OCI-LY1 (cell line): ENCODE results near the gene FHL3.

Experiments used
- H2AFZ ChIP-seq: fragments of 200-600 bp; sonication (generic), shearing (Covaris generic); 2 replicates; pipeline ENCODE4 v1.6.0; 2014; ENCODE audit warnings: antibody characterized with exemption, mild to moderate bottlenecking, low read length
- H3F3A ChIP-seq: fragments of 200-600 bp; sonication (generic), shearing (Covaris generic); 2 replicates; pipeline ENCODE4 v1.6.0; 2014; ENCODE audit warnings: mild to moderate bottlenecking, antibody characterized with exemption, low read length, moderate library complexity; ENCODE audit not compliant: insufficient read depth
- H3K27ac ChIP-seq: fragments of 200-600 bp; sonication (generic); 2 replicates; pipeline ENCODE4 v1.5.1; 2014; ENCODE audit warnings: low read length, mixed run types, mild to moderate bottlenecking, low read depth; ENCODE audit not compliant: poor library complexity, severe bottlenecking
- H3K27me3 ChIP-seq: fragments of 200-600 bp; sonication (generic); 2 replicates; pipeline ENCODE4 v1.6.0; 2014; ENCODE audit warnings: antibody characterized with exemption, mild to moderate bottlenecking, low read length, moderate library complexity; ENCODE audit not compliant: insufficient read depth
- H3K36me3 ChIP-seq: fragments of 200-600 bp; sonication (generic); 2 replicates; pipeline ENCODE4 v1.6.1; 2014; ENCODE audit warnings: mild to moderate bottlenecking, antibody characterized with exemption, low read length, moderate library complexity, mixed read lengths; ENCODE audit not compliant: insufficient read depth
- H3K4me1 ChIP-seq: fragments of 200-600 bp; sonication (generic); 2 replicates; pipeline ENCODE4 v1.5.1; 2014; ENCODE audit warnings: mild to moderate bottlenecking, low read length, moderate library complexity; ENCODE audit not compliant: insufficient read depth, severe bottlenecking
- H3K4me2 ChIP-seq: fragments of 200-600 bp; sonication (generic), shearing (Covaris generic); 2 replicates; pipeline ENCODE4 v1.6.1; 2014; ENCODE audit warnings: low read length
- H3K4me3 ChIP-seq: fragments of 200-600 bp; sonication (generic); 2 replicates; pipeline ENCODE4 v1.5.1; 2014; ENCODE audit warnings: low read length, low read depth, mild to moderate bottlenecking, mixed read lengths; ENCODE audit not compliant: poor library complexity, severe bottlenecking
- H3K79me2 ChIP-seq: fragments of 200-600 bp; shearing (Covaris generic); 2 replicates; pipeline ENCODE4 v1.6.1; 2016; ENCODE audit warnings: mixed run types, low read length, mixed read lengths; ENCODE audit not compliant: insufficient read depth
- H3K9ac ChIP-seq: fragments of 200-600 bp; sonication (generic), shearing (Covaris generic); 2 replicates; pipeline ENCODE4 v1.6.1; 2014; ENCODE audit warnings: mild to moderate bottlenecking, low read length, mixed read lengths
- H3K9me2 ChIP-seq: fragments of 200-600 bp; sonication (generic), shearing (Covaris generic); 2 replicates; pipeline ENCODE4 v1.6.1; 2014; ENCODE audit warnings: low read depth, mild to moderate bottlenecking, low read length, mixed read lengths
- H3K9me3 ChIP-seq: fragments of 200-600 bp; shearing (Covaris generic); 2 replicates; pipeline ENCODE4 v1.6.1; 2014; ENCODE audit warnings: low read length, mixed read lengths
- H4K20me1 ChIP-seq: fragments of 200-600 bp; sonication (generic), shearing (Covaris generic); 2 replicates; pipeline ENCODE4 v1.6.0; 2016; ENCODE audit warnings: mild to moderate bottlenecking, low read length; ENCODE audit not compliant: insufficient read depth
- EZH2 ChIP-seq: fragments of 200-600 bp; sonication (generic), shearing (Covaris generic); IDR thresholded peaks from 2 replicates; pipeline ENCODE4 v1.8.0; 2017; ENCODE audit warnings: borderline replicate concordance, mixed run types, mild to moderate bottlenecking, antibody characterized with exemption, low read length, moderate library complexity, mixed read lengths
- TF ChIP-seq, protein P1 (sequence below): fragments of 200-600 bp; sonication (generic), shearing (Covaris generic); IDR thresholded peaks from 2 replicates; pipeline ENCODE4 v1.5.1; 2017; ENCODE audit warnings: mild to moderate bottlenecking, antibody characterized with exemption, low read length, moderate library complexity, mixed read lengths

Gene FHL3

DNA sequence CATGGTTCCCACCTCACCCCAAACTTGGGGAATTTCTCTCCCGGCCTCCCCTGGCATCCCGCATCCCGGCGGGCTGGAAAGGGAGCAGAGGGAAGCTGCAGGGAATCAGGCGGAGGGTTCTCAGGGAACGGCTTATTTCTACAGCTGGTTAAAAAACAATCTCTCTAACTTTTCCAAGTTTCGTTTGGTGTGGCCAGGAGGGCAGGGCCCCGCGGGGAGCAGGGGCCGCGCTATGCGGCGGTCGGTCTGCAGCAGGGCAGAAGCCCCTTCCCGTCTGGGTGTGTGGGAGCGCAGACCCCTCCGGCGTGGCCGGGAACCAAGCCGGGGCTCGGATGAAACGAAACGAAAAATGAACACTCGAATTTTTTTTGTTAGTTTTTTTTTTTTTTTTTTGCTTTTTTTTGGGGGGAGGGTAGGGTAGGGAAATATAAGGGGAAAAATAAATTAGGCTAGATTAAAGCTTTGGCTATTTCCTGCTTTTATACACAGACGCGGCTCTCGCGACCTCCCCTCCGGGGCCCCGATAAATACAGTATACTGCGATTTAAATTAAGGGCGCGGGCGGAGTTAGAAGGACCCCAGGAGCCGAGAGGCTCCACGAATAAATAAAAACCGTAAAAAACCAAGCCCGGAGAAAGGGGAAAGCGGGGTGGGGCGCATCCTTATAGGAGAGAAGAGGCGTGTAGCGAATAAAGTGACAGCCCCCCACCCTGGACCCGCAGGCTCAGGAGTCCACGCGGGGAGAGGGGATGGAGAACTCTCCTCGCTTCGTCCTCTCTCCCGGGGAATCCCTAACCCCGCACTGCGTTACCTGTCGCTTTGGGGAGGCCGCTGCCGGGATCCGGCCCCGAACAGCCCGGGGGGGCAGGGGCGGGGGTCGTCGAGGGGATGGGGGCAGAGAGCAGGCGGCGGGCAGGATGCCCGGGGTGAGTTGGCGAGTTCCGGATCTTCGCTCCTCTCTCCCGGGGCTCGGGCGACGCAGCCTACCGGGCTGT is 39.2 kb upstream of the FHL3 start:
- Histone ChIP-seq H3K27ac (no peak overlapping the region), H3K36me3 (no peaks in the 10 kb centered on the region), H3K4me1 (peaks cover 3% of the 10 kb centered on the region), H2AFZ (no peak overlapping the region), H3K27me3 (peaks cover 4% of the 10 kb centered on the region; the same call in 1 of the 2 replicates), H3K9me3 (no peaks in the 10 kb centered on the region), H4K20me1 (no peaks in the 10 kb centered on the region), H3F3A (no peaks in the 10 kb centered on the region), H3K9me2 (no peaks in the 10 kb centered on the region), H3K9ac (no peak overlapping the region), H3K4me2 (no peak overlapping the region), H3K79me2 (no peaks in the 10 kb centered on the region), H3K4me3 (no peak overlapping the region)
- TF ChIP-seq, protein P1, sequence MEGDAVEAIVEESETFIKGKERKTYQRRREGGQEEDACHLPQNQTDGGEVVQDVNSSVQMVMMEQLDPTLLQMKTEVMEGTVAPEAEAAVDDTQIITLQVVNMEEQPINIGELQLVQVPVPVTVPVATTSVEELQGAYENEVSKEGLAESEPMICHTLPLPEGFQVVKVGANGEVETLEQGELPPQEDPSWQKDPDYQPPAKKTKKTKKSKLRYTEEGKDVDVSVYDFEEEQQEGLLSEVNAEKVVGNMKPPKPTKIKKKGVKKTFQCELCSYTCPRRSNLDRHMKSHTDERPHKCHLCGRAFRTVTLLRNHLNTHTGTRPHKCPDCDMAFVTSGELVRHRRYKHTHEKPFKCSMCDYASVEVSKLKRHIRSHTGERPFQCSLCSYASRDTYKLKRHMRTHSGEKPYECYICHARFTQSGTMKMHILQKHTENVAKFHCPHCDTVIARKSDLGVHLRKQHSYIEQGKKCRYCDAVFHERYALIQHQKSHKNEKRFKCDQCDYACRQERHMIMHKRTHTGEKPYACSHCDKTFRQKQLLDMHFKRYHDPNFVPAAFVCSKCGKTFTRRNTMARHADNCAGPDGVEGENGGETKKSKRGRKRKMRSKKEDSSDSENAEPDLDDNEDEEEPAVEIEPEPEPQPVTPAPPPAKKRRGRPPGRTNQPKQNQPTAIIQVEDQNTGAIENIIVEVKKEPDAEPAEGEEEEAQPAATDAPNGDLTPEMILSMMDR, result no peak
- peak; percentile 24; the same call in 1 of the 2 replicates for TF ChIP-seq EZH2

DNA sequence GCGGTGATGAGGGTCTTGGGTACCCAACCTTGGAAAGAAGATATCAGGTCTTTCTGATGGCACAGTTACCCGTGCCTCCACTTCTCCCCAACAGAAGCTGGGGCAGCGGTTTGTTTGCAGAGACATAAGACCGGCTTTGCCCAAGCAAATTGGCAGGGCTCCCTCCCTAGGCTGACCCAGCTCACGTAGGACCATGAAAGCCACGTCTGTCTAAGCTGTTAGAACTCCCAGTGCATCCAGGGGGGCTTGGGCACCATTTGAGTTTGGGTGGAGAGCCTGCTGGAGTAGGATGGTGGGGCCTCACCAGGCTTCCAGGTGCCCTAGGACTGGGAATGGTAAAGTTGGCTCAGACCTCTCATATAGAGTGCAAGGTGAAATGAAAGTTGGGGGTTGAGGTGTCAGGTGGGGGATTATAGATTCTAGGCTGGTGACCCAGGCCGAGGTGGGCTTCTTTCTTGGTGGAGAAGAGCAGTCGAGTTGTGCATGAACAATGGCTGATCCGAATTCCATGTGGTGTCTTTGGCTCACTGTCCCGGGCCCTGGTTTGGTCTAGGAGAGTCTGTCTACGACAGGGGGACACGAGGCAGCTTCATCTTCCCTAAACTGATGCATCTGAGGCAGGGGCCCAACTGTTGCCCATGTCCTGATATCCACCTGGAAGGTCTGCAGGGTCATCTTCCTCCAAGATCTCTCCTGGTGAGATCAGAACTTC is 37.9 kb upstream of the FHL3 start:
- Histone ChIP-seq H3K4me2 (no peak overlapping the region), H3K4me1 (peaks cover 3% of the 10 kb centered on the region), H3K9me2 (no peaks in the 10 kb centered on the region), H3K4me3 (no peak overlapping the region), H3K9me3 (no peaks in the 10 kb centered on the region), H3K27me3 (peaks cover 4% of the 10 kb centered on the region; the same call in 1 of the 2 replicates), H3K9ac (no peak overlapping the region), H3K27ac (no peak overlapping the region), H4K20me1 (no peaks in the 10 kb centered on the region), H3K79me2 (no peaks in the 10 kb centered on the region), H3F3A (no peaks in the 10 kb centered on the region), H2AFZ (no peak overlapping the region), H3K36me3 (no peaks in the 10 kb centered on the region)
- no peak for TF ChIP-seq EZH2
- TF ChIP-seq, protein P1, result no peak

DNA sequence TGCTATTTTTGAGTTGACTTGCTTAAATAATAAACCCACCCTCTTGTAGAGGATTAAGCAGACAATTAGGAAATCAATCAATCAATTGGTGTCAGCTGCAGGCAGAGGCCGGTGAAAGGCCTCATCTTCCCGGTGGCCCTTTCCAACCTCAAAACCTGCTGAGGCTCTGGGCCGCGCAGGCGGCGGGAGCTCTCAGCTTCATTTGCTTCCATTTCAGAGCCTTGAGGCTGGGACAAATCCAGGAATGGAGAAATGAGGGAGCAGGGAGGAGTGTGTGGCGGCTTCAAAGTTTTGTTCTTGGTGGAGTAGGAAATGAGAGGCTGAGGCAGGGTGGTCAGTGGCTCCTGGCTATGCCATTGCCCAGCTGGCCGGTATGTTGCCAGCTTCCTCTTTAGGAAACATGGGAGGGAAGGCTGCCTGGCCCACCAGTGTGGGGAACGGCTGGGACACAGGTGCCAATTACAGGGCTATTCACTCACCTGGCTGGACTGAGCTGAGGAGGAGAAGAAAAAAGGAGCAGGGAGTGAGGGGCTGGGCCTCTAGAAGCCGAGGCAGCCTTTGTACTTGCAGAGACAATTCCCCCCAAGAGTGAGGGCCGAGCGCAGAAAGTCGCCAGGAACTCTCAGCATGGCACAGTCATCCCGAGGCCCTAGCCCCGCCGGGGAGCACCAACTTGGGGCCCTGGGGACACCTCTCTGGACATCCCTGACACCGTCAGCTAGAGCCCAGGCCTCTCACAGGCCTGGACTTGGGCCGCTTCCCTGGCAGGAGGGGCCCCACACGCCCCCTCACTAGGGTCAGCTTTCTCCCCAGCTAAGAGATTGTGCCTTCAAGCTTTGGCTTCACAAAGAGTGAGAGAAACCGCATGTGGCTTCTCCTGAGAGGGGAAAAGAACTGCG is 36.9 kb upstream of the FHL3 start:
- Histone ChIP-seq H3K9me3 (no peaks in the 10 kb centered on the region), H3K4me2 (no peak overlapping the region), H2AFZ (no peak overlapping the region), H3K79me2 (no peaks in the 10 kb centered on the region), H4K20me1 (no peaks in the 10 kb centered on the region), H3F3A (no peaks in the 10 kb centered on the region), H3K9ac (no peak overlapping the region), H3K4me3 (no peak overlapping the region), H3K4me1 (peaks cover 3% of the 10 kb centered on the region), H3K27me3 (peaks cover 4% of the 10 kb centered on the region; the same call in 1 of the 2 replicates), H3K9me2 (no peaks in the 10 kb centered on the region), H3K36me3 (no peaks in the 10 kb centered on the region), H3K27ac (no peak overlapping the region)
- TF ChIP-seq, protein P1, result no peak
- no peak for TF ChIP-seq EZH2
